HEK293 (cell line): ENCODE data around the gene SAP30.

Experiments
- CTCF ChIA-PET: fragments of 350-600 bp; formaldehyde crosslinking; extraction: SDS; loops from one replicate; lab custom pipeline; 2021; ENCODE audit warnings: antibody characterized with exemption; lab: Yijun Ruan, JAX
- POLR2A ChIA-PET: fragments of 300-600 bp; formaldehyde crosslinking; extraction: SDS; loops from one replicate; lab custom pipeline; 2020; ENCODE audit warnings: antibody characterized with exemption, inconsistent platforms; lab: Yijun Ruan, JAX
- H3K27ac ChIP-seq: fragments of 200-500 bp; sonication (Bioruptor generic); 2 replicates; pipeline ENCODE4 v1.5.1; 2014; ENCODE audit warnings: low read depth, low read length, control low read depth, inconsistent platforms; ENCODE audit errors: extremely low read depth
- H3K36me3 ChIP-seq, 2 experiments: fragments of 200-500 bp in 1 of 2; sonication (Bioruptor generic) in 1 of 2; 1 replicate in 1 of 2; 2 replicates in 1 of 2; pipeline ENCODE4 v1.5.1; 2014 to 2017; ENCODE audit warnings: inconsistent platforms in 2 of 2, low read length in 2 of 2; ENCODE audit not compliant: control insufficient read depth in 2 of 2, insufficient read depth in 1 of 2
- H3K4me1 ChIP-seq: fragments of 200-500 bp; sonication (Bioruptor generic); 2 replicates; pipeline ENCODE4 v1.5.1; 2014; ENCODE audit warnings: mild to moderate bottlenecking, low read length, inconsistent platforms; ENCODE audit not compliant: control insufficient read depth, insufficient read depth
- H3K4me3 ChIP-seq: 2 replicates; pipeline ENCODE4 v1.5.1; 2011; ENCODE audit warnings: low read depth, mild to moderate bottlenecking, control low read depth, low read length, moderate library complexity
- H3K9me3 ChIP-seq: fragments of 200-500 bp; sonication (Bioruptor generic); 2 replicates; pipeline ENCODE4 v1.5.1; 2014; ENCODE audit warnings: low read depth, low read length, inconsistent platforms; ENCODE audit not compliant: control insufficient read depth, insufficient read depth
- FEZF1 ChIP-seq: fragments of 450-650 bp; formaldehyde crosslinking; IDR thresholded peaks from 2 replicates; pipeline ENCODE4 v1.5.1; 2016; ENCODE audit warnings: missing biosample characterization, missing genetic modification characterization
- GLIS2 ChIP-seq: fragments of 450-650 bp; formaldehyde crosslinking; IDR thresholded peaks from 2 replicates; pipeline ENCODE4 v1.5.1; 2016; ENCODE audit warnings: missing biosample characterization, missing genetic modification characterization
- IKZF3 ChIP-seq: fragments of 450-650 bp; IDR thresholded peaks from 2 replicates; pipeline ENCODE4 v1.5.0; 2018; ENCODE audit warnings: missing biosample characterization, mild to moderate bottlenecking, missing genetic modification characterization, moderate library complexity
- KLF1 ChIP-seq: fragments of 450-650 bp; formaldehyde crosslinking; IDR thresholded peaks from 2 replicates; pipeline ENCODE4 v1.5.1; 2016; ENCODE audit warnings: missing biosample characterization, missing genetic modification characterization
- MZF1 ChIP-seq: fragments of 450-650 bp; formaldehyde crosslinking; IDR thresholded peaks from 2 replicates; pipeline ENCODE4 v1.5.1; 2017; ENCODE audit warnings: missing biosample characterization, missing genetic modification characterization, borderline replicate concordance
- PRDM1 ChIP-seq: fragments of 450-650 bp; formaldehyde crosslinking; IDR thresholded peaks from 2 replicates; pipeline ENCODE4; 2016; ENCODE audit warnings: missing biosample characterization, missing genetic modification characterization
- ZBTB17 ChIP-seq: fragments of 450-650 bp; formaldehyde crosslinking; IDR thresholded peaks from 2 replicates; pipeline ENCODE4 v1.5.1; 2016; ENCODE audit warnings: missing biosample characterization, missing genetic modification characterization
- ZBTB20 ChIP-seq: fragments of 450-650 bp; formaldehyde crosslinking; IDR thresholded peaks from 2 replicates; pipeline ENCODE4 v1.5.1; 2016; ENCODE audit warnings: missing biosample characterization, missing genetic modification characterization
- ZFP37 ChIP-seq: fragments of 450-650 bp; formaldehyde crosslinking; IDR thresholded peaks from 2 replicates; pipeline ENCODE4 v1.5.1; 2016; ENCODE audit warnings: missing biosample characterization, missing genetic modification characterization
- ZNF223 ChIP-seq: fragments of 450-650 bp; formaldehyde crosslinking; IDR thresholded peaks from 2 replicates; pipeline ENCODE4 v1.5.1; 2016; ENCODE audit warnings: missing biosample characterization, missing genetic modification characterization
- ZNF335 ChIP-seq: fragments of 450-650 bp; formaldehyde crosslinking; conservative IDR thresholded peaks from 2 replicates; pipeline ENCODE4 v1.5.1; 2016; ENCODE audit warnings: missing biosample characterization, missing genetic modification characterization
- ZNF341 ChIP-seq: fragments of 450-650 bp; formaldehyde crosslinking; IDR thresholded peaks from 2 replicates; pipeline ENCODE4; 2016; ENCODE audit warnings: low read depth, missing biosample characterization, missing genetic modification characterization
- ZNF366 ChIP-seq: fragments of 450-650 bp; formaldehyde crosslinking; conservative IDR thresholded peaks from 2 replicates; pipeline ENCODE4 v1.5.1; 2016; ENCODE audit warnings: missing biosample characterization, missing genetic modification characterization
- ZNF394 ChIP-seq: fragments of 450-650 bp; formaldehyde crosslinking; IDR thresholded peaks from 2 replicates; pipeline ENCODE4 v1.5.1; 2016; ENCODE audit warnings: missing biosample characterization, missing genetic modification characterization, mild to moderate bottlenecking, moderate library complexity, borderline replicate concordance
- ZNF501 ChIP-seq: fragments of 450-650 bp; formaldehyde crosslinking; IDR thresholded peaks from 2 replicates; pipeline ENCODE4 v1.5.1; 2016; ENCODE audit warnings: missing biosample characterization, missing genetic modification characterization
- ZNF510 ChIP-seq: fragments of 450-650 bp; formaldehyde crosslinking; IDR thresholded peaks from 2 replicates; pipeline ENCODE4 v1.5.1; 2018; ENCODE audit warnings: mild to moderate bottlenecking, missing genetic modification characterization, missing biosample characterization; ENCODE audit not compliant: insufficient replicate concordance
- ZNF514 ChIP-seq: fragments of 450-650 bp; formaldehyde crosslinking; IDR thresholded peaks from 2 replicates; pipeline ENCODE4 v1.5.1; 2016; ENCODE audit warnings: missing biosample characterization, missing genetic modification characterization
- ZNF677 ChIP-seq: fragments of 450-650 bp; IDR thresholded peaks from 2 replicates; pipeline ENCODE4 v1.5.0; 2018; ENCODE audit warnings: missing biosample characterization, mild to moderate bottlenecking, missing genetic modification characterization, moderate library complexity
- ZNF692 ChIP-seq: fragments of 450-650 bp; formaldehyde crosslinking; IDR thresholded peaks from 2 replicates; pipeline ENCODE4 v1.5.1; 2016; ENCODE audit warnings: missing biosample characterization, missing genetic modification characterization
- TF ChIP-seq, protein P1 (sequence below): fragments of 450-650 bp; formaldehyde crosslinking; IDR thresholded peaks from 2 replicates; pipeline ENCODE4 v1.5.1; 2016; ENCODE audit warnings: missing biosample characterization, missing genetic modification characterization
- TF ChIP-seq, protein P2 (sequence below): fragments of 450-650 bp; formaldehyde crosslinking; conservative IDR thresholded peaks from 2 replicates; pipeline ENCODE4 v1.5.1; 2016; ENCODE audit warnings: low read depth, missing biosample characterization, missing genetic modification characterization
- TF ChIP-seq, protein P3 (sequence below): fragments of 450-650 bp; formaldehyde crosslinking; IDR thresholded peaks from 2 replicates; pipeline ENCODE4 v1.5.1; 2016; ENCODE audit warnings: missing biosample characterization, missing genetic modification characterization
- TF ChIP-seq, protein P4 (sequence below): fragments of 450-650 bp; formaldehyde crosslinking; IDR thresholded peaks from 2 replicates; pipeline ENCODE4 v1.5.1; 2016; ENCODE audit warnings: missing biosample characterization, missing genetic modification characterization

Gene SAP30

GRCh38 chr4:173371292-173372192 lies 788 bp downstream of the SAP30 start:
- Histone ChIP-seq H3K36me3 (peaks cover 8 to 16% of the 10 kb centered on the region in 2 experiments; a peak in 2 of 3 replicates), H3K9me3 (no peaks in the 10 kb centered on the region), H3K27ac (peak overlapping the region; percentile 80), H3K4me3 (peak overlapping the region; percentile 85), H3K4me1 (no peaks in the 10 kb centered on the region)
- ChIA-PET CTCF (interaction anchor here (0.6 to 0.7 kb wide), 2 partner anchors 13 to 104 kb away, joined by 3 read pairs; no protein-coding TSS in a partner anchor), POLR2A (interaction anchor here (0.6 to 5.6 kb wide), 10 partner anchors 26 to 110 kb away, joined by 3 to 246 read pairs (median 4); partner anchors contain the start of gene HMGB2)
- no peak for TF ChIP-seq ZNF514 (tag by site-specific recombination)
- TF ChIP-seq ZNF677 (tag by site-specific recombination), result peak; percentile 97
- TF ChIP-seq, protein P1, sequence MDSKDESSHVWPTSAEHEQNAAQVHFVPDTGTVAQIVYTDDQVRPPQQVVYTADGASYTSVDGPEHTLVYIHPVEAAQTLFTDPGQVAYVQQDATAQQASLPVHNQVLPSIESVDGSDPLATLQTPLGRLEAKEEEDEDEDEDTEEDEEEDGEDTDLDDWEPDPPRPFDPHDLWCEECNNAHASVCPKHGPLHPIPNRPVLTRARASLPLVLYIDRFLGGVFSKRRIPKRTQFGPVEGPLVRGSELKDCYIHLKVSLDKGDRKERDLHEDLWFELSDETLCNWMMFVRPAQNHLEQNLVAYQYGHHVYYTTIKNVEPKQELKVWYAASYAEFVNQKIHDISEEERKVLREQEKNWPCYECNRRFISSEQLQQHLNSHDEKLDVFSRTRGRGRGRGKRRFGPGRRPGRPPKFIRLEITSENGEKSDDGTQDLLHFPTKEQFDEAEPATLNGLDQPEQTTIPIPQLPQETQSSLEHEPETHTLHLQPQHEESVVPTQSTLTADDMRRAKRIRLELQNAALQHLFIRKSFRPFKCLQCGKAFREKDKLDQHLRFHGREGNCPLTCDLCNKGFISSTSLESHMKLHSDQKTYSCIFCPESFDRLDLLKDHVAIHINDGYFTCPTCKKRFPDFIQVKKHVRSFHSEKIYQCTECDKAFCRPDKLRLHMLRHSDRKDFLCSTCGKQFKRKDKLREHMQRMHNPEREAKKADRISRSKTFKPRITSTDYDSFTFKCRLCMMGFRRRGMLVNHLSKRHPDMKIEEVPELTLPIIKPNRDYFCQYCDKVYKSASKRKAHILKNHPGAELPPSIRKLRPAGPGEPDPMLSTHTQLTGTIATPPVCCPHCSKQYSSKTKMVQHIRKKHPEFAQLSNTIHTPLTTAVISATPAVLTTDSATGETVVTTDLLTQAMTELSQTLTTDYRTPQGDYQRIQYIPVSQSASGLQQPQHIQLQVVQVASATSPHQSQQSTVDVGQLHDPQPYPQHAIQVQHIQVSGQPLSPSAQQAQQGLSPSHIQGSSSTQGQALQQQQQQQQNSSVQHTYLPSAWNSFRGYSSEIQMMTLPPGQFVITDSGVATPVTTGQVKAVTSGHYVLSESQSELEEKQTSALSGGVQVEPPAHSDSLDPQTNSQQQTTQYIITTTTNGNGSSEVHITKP (tag by site-specific recombination), result peak; percentile 38; the same call in 1 of the 2 replicates
- TF ChIP-seq IKZF3 (tag by site-specific recombination), result 0 out of 2 replicates have a peak, but pooled peaks have one; percentile 30
- TF ChIP-seq, protein P2, sequence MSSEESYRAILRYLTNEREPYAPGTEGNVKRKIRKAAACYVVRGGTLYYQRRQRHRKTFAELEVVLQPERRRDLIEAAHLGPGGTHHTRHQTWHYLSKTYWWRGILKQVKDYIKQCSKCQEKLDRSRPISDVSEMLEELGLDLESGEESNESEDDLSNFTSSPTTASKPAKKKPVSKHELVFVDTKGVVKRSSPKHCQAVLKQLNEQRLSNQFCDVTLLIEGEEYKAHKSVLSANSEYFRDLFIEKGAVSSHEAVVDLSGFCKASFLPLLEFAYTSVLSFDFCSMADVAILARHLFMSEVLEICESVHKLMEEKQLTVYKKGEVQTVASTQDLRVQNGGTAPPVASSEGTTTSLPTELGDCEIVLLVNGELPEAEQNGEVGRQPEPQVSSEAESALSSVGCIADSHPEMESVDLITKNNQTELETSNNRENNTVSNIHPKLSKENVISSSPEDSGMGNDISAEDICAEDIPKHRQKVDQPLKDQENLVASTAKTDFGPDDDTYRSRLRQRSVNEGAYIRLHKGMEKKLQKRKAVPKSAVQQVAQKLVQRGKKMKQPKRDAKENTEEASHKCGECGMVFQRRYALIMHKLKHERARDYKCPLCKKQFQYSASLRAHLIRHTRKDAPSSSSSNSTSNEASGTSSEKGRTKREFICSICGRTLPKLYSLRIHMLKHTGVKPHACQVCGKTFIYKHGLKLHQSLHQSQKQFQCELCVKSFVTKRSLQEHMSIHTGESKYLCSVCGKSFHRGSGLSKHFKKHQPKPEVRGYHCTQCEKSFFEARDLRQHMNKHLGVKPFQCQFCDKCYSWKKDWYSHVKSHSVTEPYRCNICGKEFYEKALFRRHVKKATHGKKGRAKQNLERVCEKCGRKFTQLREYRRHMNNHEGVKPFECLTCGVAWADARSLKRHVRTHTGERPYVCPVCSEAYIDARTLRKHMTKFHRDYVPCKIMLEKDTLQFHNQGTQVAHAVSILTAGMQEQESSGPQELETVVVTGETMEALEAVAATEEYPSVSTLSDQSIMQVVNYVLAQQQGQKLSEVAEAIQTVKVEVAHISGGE (tag by site-specific recombination), result peak; percentile 64
- TF ChIP-seq PRDM1 (tag by site-specific recombination), result peak; percentile 50; the same call in 1 of the 2 replicates
- TF ChIP-seq ZNF335, result peak; percentile 61
- TF ChIP-seq, protein P3, sequence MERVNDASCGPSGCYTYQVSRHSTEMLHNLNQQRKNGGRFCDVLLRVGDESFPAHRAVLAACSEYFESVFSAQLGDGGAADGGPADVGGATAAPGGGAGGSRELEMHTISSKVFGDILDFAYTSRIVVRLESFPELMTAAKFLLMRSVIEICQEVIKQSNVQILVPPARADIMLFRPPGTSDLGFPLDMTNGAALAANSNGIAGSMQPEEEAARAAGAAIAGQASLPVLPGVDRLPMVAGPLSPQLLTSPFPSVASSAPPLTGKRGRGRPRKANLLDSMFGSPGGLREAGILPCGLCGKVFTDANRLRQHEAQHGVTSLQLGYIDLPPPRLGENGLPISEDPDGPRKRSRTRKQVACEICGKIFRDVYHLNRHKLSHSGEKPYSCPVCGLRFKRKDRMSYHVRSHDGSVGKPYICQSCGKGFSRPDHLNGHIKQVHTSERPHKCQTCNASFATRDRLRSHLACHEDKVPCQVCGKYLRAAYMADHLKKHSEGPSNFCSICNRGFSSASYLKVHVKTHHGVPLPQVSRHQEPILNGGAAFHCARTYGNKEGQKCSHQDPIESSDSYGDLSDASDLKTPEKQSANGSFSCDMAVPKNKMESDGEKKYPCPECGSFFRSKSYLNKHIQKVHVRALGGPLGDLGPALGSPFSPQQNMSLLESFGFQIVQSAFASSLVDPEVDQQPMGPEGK (tag by site-specific recombination), result peak; percentile 20; the same call in 1 of the 2 replicates
- peak; percentile 86 for TF ChIP-seq FEZF1
- TF ChIP-seq KLF1 (tag by site-specific recombination), result no peak
- TF ChIP-seq ZNF223 (tag by site-specific recombination), result no peak
- peak; percentile 64; the same call in 1 of the 2 replicates for TF ChIP-seq ZNF501
- TF ChIP-seq GLIS2 (tag by site-specific recombination), result peak; percentile 65
- peak; percentile 75 for TF ChIP-seq ZBTB17 (tag by site-specific recombination)
- peak; percentile 92; the same call in 1 of the 2 replicates for TF ChIP-seq ZNF394 (tag by site-specific recombination)
- TF ChIP-seq MZF1 (tag by site-specific recombination), result peak; percentile 84; the same call in 1 of the 2 replicates
- 0 out of 2 replicates have a peak, but pooled peaks have one; percentile 66 for TF ChIP-seq ZFP37 (tag by site-specific recombination)
- TF ChIP-seq, protein P4, sequence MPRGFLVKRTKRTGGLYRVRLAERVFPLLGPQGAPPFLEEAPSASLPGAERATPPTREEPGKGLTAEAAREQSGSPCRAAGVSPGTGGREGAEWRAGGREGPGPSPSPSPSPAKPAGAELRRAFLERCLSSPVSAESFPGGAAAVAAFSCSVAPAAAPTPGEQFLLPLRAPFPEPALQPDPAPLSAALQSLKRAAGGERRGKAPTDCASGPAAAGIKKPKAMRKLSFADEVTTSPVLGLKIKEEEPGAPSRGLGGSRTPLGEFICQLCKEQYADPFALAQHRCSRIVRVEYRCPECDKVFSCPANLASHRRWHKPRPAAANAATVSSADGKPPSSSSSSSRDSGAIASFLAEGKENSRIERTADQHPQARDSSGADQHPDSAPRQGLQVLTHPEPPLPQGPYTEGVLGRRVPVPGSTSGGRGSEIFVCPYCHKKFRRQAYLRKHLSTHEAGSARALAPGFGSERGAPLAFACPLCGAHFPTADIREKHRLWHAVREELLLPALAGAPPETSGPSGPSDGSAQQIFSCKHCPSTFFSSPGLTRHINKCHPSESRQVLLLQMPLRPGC (tag by site-specific recombination), result no peak
- TF ChIP-seq ZNF341 (tag by site-specific recombination), result 0 out of 2 replicates have a peak, but pooled peaks have one; percentile 21
- peak; percentile 73 for TF ChIP-seq ZNF366 (tag by site-specific recombination)
- TF ChIP-seq ZNF692 (tag by site-specific recombination), result peak; percentile 20; the same call in 1 of the 2 replicates
- no peak for TF ChIP-seq ZNF510 (tag by site-specific recombination)
- TF ChIP-seq ZBTB20 (tag by site-specific recombination), result peak; percentile 85
